ENCODE results near the gene MRPS35.

MRPS35 gene

GRCh38 chr12:27710592-27711316 lies at the start of gene MRPS35:
MRPS35 (plus strand) TSS chr12:27710832; CDS start chr12:27710844, 12 bp downstream.
- H3K4me2 ChIP-seq (ENCODE audit: low read length): peak within 1 kb of the TSS; percentile 97
- peak within 1 kb of the TSS; percentile 97 for H3K4me3 ChIP-seq (ENCODE audit: low read depth, low read length, poor library complexity, severe bottlenecking)
- peaks cover 3% of the 10 kb centered on the region for H3K36me3 ChIP-seq (ENCODE audit: insufficient read depth, low read length)
- H3K9ac ChIP-seq (ENCODE audit: low read length): peak within 1 kb of the TSS; percentile 85
- no peaks in the 10 kb centered on the region for H3K9me3 ChIP-seq (ENCODE audit: low read length)
- no peaks in the 10 kb centered on the region for H3K27me3 ChIP-seq (ENCODE audit: insufficient read depth, low read length)
- H3K4me1 ChIP-seq (ENCODE audit: insufficient read depth, low read length, severe bottlenecking): peaks cover 17% of the 10 kb centered on the region
- H3K27ac ChIP-seq (ENCODE audit: low read depth, low read length, poor library complexity, severe bottlenecking): peak within 1 kb of the TSS; percentile 35
- no peak for TF ChIP-seq EZH2 (IDR thresholded peaks at IDR 0.05; ENCODE audit: borderline replicate concordance, low read length)
- no peak; the same call in 1 of the 2 replicates for TF ChIP-seq CTCF (IDR thresholded peaks at IDR 0.05; ENCODE audit: low read length)
- H3F3A ChIP-seq (ENCODE audit: insufficient read depth, low read length): no peaks in the 10 kb centered on the region
- peaks cover 33% of the 10 kb centered on the region for H3K79me2 ChIP-seq (ENCODE audit: insufficient read depth, low read length)
- H4K20me1 ChIP-seq (ENCODE audit: insufficient read depth, low read length): no peaks in the 10 kb centered on the region
- H2AFZ ChIP-seq (ENCODE audit: low read length): peak within 1 kb of the TSS; percentile 92
- no peaks in the 10 kb centered on the region for H3K9me2 ChIP-seq (ENCODE audit: low read depth, low read length)

GRCh38 chr12:27665704-27666103 lies 44.9 kb upstream of the MRPS35 start:
- TF ChIP-seq CTCF (IDR thresholded peaks at IDR 0.05; ENCODE audit: low read length): no peak
- no peak for TF ChIP-seq EZH2 (IDR thresholded peaks at IDR 0.05; ENCODE audit: borderline replicate concordance, low read length)
- H3K79me2 ChIP-seq (ENCODE audit: insufficient read depth, low read length): no peaks in the 10 kb centered on the region
- no peak overlapping the region for H3K4me2 ChIP-seq (ENCODE audit: low read length)
- H3K4me3 ChIP-seq (ENCODE audit: low read depth, low read length, poor library complexity, severe bottlenecking): no peak overlapping the region
- no peak overlapping the region for H3K9ac ChIP-seq (ENCODE audit: low read length)
- H3F3A ChIP-seq (ENCODE audit: insufficient read depth, low read length): no peaks in the 10 kb centered on the region
- no peaks in the 10 kb centered on the region for H4K20me1 ChIP-seq (ENCODE audit: insufficient read depth, low read length)
- no peaks in the 10 kb centered on the region for H3K4me1 ChIP-seq (ENCODE audit: insufficient read depth, low read length, severe bottlenecking)
- no peaks in the 10 kb centered on the region for H3K9me2 ChIP-seq (ENCODE audit: low read depth, low read length)
- H3K27ac ChIP-seq (ENCODE audit: low read depth, low read length, poor library complexity, severe bottlenecking): no peak overlapping the region
- no peaks in the 10 kb centered on the region for H3K9me3 ChIP-seq (ENCODE audit: low read length)
- no peak overlapping the region for H2AFZ ChIP-seq (ENCODE audit: low read length)
- no peaks in the 10 kb centered on the region for H3K36me3 ChIP-seq (ENCODE audit: insufficient read depth, low read length)
- no peaks in the 10 kb centered on the region for H3K27me3 ChIP-seq (ENCODE audit: insufficient read depth, low read length)

DNA sequence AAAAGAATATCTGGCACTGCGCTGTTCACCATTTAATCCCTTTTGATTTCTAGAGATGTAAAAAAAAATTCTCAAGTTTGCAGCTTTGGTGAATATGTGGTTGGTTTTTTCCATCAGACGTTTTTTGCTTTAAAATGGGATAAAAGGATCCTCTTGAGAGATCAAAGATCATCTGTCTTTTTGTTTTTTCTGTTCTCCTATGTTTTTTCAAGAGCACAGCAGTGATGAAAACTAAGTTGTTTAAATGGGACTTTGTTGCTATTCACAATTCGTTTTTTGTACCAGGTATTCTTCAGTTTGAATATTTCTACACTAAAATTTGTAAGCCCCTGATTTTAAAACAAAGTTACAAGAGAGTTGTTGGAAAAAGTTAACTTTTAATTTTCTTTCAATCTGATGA lies 44.1 kb upstream of the MRPS35 start:
- Histone ChIP-seq H3K27me3 (ENCODE audit: insufficient read depth, low read length) (no peaks in the 10 kb centered on the region), H3K4me2 (ENCODE audit: low read length) (no peak overlapping the region), H3K9ac (ENCODE audit: low read length) (no peak overlapping the region), H3K9me2 (ENCODE audit: low read depth, low read length) (no peaks in the 10 kb centered on the region), H3K36me3 (ENCODE audit: insufficient read depth, low read length) (no peaks in the 10 kb centered on the region), H2AFZ (ENCODE audit: low read length) (no peak overlapping the region), H3K27ac (ENCODE audit: low read depth, low read length, poor library complexity, severe bottlenecking) (no peak overlapping the region), H4K20me1 (ENCODE audit: insufficient read depth, low read length) (no peaks in the 10 kb centered on the region), H3K9me3 (ENCODE audit: low read length) (no peaks in the 10 kb centered on the region), H3F3A (ENCODE audit: insufficient read depth, low read length) (no peaks in the 10 kb centered on the region), H3K4me3 (ENCODE audit: low read depth, low read length, poor library complexity, severe bottlenecking) (no peak overlapping the region), H3K4me1 (ENCODE audit: insufficient read depth, low read length, severe bottlenecking) (no peaks in the 10 kb centered on the region), H3K79me2 (ENCODE audit: insufficient read depth, low read length) (no peaks in the 10 kb centered on the region)
- TF ChIP-seq CTCF (IDR thresholded peaks at IDR 0.05; ENCODE audit: low read length) (no peak), EZH2 (IDR thresholded peaks at IDR 0.05; ENCODE audit: borderline replicate concordance, low read length) (no peak)
